ENCODE measurements around the gene ACVR1.

Gene ACVR1

GRCh38 chr2:157876066-157876785 is at the start of gene ACVR1:
Gene ACVR1, minus strand, starts transcription at chr2:157876330. Its CDS starts 76,837 bp downstream, at chr2:157799493.
- peak; percentile 88 for DNase-seq

- DNase-seq, result no peak
Measured at GRCh38 chr2:157925071-157925470, 48.9 kb upstream of the ACVR1 start.

- DNase-seq, result no peak
Measured at GRCh38 chr2:157923598-157924217, 47.6 kb upstream of the ACVR1 start.

- DNase-seq, result no peak
Measured at GRCh38 chr2:157922815-157923214, 46.7 kb upstream of the ACVR1 start.

GRCh38 chr2:157922336-157922735 is 46.2 kb upstream of the ACVR1 start:
- DNase-seq, result no peak

DNA sequence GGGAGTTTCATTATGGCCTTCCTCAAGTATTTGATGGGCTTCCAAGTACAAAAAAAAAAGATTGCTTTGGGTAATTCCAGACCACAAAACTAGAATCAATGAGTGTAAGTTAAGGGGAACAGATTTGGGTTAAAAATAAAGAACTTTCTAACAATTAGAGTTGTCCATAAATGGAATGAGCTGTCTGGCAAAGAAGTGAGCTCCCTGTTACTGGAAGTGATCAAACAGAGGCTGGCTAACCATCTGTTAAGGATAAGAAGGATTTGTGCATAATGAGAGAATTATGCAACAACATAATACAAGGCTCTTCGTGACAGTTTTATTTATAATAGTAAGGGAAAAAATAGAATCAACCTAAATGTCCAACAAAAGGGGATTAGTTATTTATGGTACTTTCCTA is 44.6 kb upstream of the ACVR1 start:
- DNase-seq, result no peak

DNA sequence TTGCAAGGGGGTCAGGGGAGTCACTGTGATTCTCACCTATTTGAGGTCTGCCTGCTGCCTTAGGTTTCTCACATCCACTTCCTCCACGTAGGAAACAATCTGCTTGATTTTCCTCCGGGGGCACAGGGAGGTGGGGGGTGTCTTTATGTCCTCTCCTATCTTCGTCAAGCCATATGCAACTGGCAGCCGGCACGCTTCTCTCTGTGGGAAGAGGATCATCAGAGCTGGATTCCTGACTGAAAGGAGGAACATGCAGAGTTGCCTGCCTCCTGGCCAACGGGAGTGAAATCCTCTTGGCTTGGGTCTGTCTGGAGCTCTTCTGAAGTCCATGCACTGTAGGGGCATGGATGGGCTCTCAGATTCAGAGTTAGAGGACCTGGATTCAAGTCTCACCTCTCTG is 43.1 kb upstream of the ACVR1 start:
- no peak for DNase-seq

- no peak for DNase-seq
Measured at GRCh38 chr2:157918319-157918718, 42.2 kb upstream of the ACVR1 start.

DNA sequence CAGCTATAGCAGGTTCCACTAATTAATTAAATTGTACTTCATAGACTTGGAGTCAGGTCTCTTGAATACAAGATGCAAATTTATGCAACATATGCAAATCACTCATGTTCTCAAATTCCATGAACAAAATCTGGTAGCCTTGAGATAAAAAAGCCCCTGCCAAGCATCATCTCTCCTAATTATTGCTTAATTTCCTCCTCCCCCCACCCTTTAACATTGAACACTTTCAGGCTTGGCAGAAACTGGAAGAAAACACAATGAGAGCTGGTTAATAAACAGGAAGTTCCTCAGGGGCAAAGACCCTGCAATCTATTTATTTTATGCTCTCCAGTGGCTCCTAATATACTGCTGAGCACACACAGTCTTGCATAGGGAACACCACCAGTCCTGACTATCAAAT is 35.6 kb upstream of the ACVR1 start:
- DNase-seq, result no peak

GRCh38 chr2:157911246-157911645 is 35.1 kb upstream of the ACVR1 start:
- DNase-seq, result no peak

DNA sequence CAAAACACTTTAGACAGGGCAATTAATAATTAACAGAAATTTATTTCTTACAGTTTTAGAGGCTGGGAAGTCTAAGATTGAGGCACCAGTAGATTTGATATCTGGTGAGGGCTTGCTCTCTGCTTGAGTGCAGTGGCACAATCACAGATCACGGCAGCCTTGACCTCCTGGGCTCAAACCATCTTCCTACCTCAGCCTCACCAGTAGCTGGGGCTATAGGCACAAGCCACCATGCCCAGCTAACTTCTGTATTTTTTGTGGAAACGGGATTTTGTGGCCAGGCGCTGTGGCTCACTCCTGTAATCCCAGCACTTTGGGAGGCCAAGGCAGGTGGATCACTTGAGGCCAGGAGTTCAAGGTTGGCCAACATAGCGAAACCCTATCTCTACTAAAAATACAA is 29.0 kb upstream of the ACVR1 start:
- no peak for DNase-seq

DNA sequence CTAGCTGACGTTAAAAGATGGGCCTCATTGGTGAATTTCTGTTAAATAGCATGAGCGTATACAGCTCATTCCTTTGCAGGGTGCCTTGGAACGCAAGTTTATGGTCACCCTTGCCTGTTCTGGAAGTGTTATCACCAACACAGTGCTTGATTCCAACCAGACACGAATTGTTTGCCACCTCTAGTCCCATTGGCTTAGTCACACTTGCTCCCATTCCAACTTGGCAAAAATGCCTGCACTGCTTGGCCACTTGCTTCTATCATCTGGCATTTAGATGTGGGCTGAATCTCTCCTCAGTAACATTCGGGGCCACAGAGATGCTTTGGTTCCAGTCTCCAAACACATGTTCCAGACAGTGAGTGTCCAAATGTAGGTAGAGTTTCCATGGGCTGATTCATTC is 27.5 kb upstream of the ACVR1 start:
- DNase-seq, result no peak

DNA sequence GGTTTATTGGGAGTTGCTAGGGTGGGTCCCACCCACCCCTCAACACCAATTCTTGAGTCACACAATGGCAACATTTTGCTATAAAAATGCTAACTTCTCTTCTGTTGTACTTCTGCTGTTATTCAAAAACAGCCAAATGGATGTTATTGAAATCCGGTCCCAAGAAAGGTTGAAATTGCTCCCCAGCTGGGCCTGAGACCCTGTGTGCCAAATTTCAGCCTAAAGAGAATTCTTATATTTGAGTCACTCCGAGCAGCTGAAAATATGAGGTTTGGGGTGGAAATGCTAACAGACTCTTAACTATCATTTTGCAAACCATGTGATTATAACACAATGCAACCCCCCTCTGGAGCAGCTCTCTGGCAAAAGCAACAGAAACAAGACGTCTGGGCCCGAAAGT is 27.0 kb upstream of the ACVR1 start:
- no peak for DNase-seq

- DNase-seq, result no peak
Measured at GRCh38 chr2:157902692-157903091, 26.6 kb upstream of the ACVR1 start.

- no peak for DNase-seq
Measured at GRCh38 chr2:157901325-157901724, 25.2 kb upstream of the ACVR1 start.

DNA sequence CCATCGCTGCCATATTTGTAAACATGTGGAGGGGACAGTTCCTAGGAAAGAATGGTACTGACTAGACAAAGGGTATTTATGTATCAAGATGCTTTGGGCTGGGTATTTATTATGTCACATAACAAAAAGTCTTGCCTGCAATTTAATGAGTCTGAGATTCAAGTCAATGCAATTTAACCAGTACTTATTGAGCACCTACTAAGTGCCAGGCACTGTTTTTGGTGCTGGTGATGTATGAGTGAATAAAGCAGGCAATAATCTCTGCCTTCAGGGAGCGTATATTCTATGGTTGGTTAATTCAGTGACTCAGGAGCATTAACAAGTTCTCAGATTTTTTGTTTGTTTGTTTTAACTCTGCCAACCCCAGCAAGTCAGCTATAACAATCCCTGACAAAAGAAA is 24.6 kb upstream of the ACVR1 start:
- no peak for DNase-seq

DNA sequence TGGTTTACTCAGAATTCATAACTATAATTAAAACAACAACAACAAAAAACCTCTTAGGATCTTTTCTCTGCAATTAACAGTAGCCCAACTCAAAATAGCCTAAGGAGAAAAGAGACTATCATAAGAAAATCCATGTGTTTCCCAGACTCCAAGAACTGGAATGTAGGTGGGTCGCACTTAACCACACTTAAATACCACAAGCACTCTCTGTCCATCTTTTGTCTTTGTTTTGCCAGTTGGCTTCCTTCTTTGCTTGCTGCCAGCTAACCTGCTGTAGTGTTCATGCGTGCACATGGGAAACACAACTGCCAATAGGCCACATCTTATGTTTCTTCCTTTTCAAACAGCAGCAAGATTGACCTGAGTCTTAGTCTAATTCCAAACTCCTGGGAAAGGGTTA is 24.1 kb upstream of the ACVR1 start:
- no peak for DNase-seq

DNA sequence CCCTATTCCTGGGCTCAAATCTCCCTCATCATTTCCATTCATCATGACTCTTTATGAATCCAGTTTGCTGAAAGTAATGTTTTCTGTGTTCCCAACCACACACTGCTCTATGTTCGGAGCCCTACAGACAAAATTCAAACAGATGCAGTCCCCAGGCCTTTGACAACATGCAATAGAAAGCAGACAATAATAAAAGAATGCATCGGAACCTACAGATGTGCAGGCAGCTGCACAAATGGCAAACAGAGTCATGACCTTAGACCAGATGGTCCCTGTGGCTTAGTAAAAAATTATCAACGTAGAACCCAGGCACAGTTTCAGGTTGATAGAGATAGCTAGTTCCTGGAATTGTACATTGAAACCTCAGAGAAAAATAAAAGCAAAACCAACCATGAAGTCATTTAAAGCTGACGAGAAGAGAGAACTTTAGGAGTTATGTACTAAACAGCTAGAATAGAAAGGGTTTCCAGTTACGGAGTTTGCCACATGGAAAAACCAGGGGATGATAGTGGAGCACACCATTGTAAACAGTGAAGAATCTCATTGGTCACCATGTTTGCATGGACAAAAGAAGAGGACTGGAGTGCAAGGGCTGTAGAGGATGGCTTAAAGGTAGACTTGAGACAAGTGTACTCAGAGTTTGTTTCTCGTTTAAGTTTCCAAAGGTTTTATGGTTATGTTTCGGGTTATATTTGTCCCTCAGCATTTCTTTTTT is 23.2 kb upstream of the ACVR1 start:
- DNase-seq, result no peak

DNA sequence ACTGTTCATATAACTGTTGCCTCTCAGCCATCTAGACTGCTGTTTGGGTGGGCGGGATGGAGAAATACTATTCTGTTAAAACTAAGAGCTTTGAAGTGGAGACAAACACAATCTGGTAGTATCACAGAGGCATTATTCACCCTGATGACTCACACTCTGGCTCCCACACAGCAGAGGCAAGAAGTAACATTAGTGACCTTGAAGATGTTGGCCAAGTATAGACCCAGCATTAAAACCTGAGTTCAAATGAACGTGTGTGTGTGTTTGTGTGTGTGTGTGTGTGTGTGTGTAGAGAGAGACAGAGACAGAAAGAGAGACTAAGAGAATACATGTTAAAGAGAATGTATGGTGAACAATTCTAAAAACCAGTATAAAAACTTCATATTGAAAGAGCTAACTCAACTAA is 22.5 kb upstream of the ACVR1 start:
- peak; percentile 12 for DNase-seq

DNA sequence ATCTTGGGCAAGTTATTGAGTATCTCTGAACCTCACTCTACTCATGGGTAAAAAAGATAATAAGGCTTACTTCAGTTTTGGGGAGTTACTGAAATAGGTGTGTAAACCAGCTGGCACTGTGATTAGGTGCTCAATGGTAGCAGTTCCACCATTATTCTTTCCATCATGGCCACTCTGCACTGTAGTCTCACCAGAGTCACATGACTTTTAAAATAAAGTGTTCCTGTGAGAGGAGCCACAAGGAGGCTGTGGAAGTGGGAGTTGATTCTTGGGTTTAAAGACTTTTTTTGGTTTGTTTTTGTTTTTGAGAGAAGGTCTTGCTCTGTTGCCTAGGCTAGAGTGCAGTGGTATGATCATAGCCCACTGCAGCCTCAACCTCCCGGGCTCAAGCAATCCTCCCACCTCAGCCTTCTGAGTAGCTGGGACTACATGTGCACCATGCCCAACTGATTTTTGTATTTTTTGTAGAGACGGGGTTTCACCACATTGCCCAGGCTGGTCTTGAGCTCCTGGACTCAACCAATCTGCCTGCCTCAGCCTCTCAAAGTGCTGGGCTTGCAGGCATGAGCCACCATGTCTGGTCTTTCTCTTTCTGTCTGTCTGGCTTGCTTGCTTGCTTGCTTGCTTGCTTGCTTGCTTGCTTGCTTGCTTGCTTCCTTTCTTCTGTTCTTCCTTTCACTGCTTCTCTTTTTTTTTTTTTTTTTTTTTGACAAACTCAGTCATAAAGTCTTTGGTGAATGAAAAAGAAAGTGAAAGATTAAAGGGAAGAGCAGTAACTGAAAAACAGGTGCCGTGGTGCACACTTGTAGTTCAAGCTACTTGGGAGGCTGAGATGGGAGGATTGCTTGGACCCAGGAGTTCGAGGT is 21.2 kb upstream of the ACVR1 start:
- no peak for DNase-seq

DNA sequence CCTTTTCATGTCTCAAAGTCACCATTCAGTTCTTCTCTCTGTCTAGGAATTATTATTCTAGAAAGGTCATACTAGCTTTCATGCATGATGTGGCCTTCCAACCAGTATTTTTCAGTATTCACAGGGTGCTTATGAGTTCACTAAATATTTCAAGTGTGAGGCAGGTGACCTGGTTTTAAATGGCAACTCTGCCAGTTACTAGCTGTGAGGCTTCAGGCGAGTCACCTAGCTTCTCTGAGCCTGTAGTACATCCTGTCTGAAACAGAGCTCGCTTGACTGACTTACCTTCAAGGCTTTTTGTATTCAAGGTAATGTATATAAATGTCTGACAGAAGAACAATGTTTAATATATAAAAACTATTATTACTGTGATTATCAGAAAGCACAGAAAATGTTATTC is 19.4 kb upstream of the ACVR1 start:
- DNase-seq, result no peak

- DNase-seq, result no peak
Measured at GRCh38 chr2:157894694-157895435, 18.7 kb upstream of the ACVR1 start.

Data from T1000 (cell line).